HepG2 (cell line): ENCODE results near the gene GRIK2. TPM values are rescaled to one million over a fixed set of nuclear protein-coding genes. Genes with fewer than 3 reads are reported as not detected.

Experiments used
- ATAC-seq: fragments of 200-7000 bp; cut with Tn5 transposase; 3 replicates; pipeline ENCODE4 v1.9.1; 2020; ENCODE audit warnings: mild to moderate bottlenecking, moderate library complexity
- BruUV-seq: library from RNA; stranded (reverse); fragments of 400-500 nt; replicated peaks from 2 replicates; lab custom pipeline; 2021; lab: Mats Ljungman, UMichigan
- CTCF ChIA-PET: fragments of 300-600 bp; formaldehyde crosslinking; extraction: SDS; loops from one replicate; lab custom pipeline; 2021; ENCODE audit warnings: low total read pairs, inconsistent platforms, low intra/inter-chr PET ratio; lab: Yijun Ruan, JAX
- POLR2A ChIA-PET: fragments of 350-600 bp; sonication (Branson Sonifier 250); formaldehyde crosslinking; loops from one replicate; lab custom pipeline; 2020; ENCODE audit warnings: antibody characterized with exemption, inconsistent platforms; lab: Yijun Ruan, JAX
- DNase-seq: peaks from one replicate; pipeline ENCODE4 v3.0.0-alpha.2; 2015; ENCODE audit warnings: low spot score
- FAIRE-seq: peaks from 3 replicates; lab custom pipeline; 2011; peaks lifted over from hg19 to GRCh38; lab: Jason Lieb, UNC
- H2AFZ ChIP-seq: one replicate; pipeline ENCODE4 v1.6.1; 2011; ENCODE audit warnings: low read length, inconsistent platforms
- H3K27ac ChIP-seq: fragments of 300-600 bp; 3 replicates; pipeline ENCODE4 v1.8.0; 2011; ENCODE audit warnings: mixed run types, mild to moderate bottlenecking, mixed read lengths, low read length, inconsistent platforms; ENCODE audit not compliant: insufficient read depth; ENCODE audit errors: extremely low read length
- H3K27me3 ChIP-seq, 2 experiments: fragments of 200-600 bp in 1 of 2; 2 replicates in 1 of 2; 3 replicates in 1 of 2; pipeline versions ENCODE4 v1.6.0 to v1.8.0; 2011; ENCODE audit warnings: low read length in 2 of 2, mild to moderate bottlenecking in 2 of 2, moderate library complexity in 2 of 2, inconsistent platforms in 1 of 2; ENCODE audit not compliant: insufficient read depth in 2 of 2, control insufficient read depth in 1 of 2
- H3K36me3 ChIP-seq, 2 experiments: fragments of 200-600 bp in 1 of 2; replicated peaks in 1 of 2; 2 replicates in 1 of 2; 3 replicates in 1 of 2; pipeline versions ENCODE4 v1.5.1 to v1.8.0; 2011; ENCODE audit warnings: low read length in 2 of 2, inconsistent platforms in 1 of 2; ENCODE audit not compliant: insufficient read depth in 2 of 2, control insufficient read depth in 1 of 2
- H3K4me1 ChIP-seq: 2 replicates; pipeline ENCODE4 v1.5.1; 2012; ENCODE audit warnings: low read length, inconsistent platforms; ENCODE audit not compliant: insufficient read depth
- H3K4me2 ChIP-seq: 2 replicates; pipeline ENCODE4 v1.6.0; 2011; ENCODE audit warnings: low read depth, low read length, inconsistent platforms
- H3K4me3 ChIP-seq, 3 experiments: fragments of 200-600 bp in 1 of 3; sonication (generic), shearing (Covaris generic) in 1 of 3; replicated peaks in 1 of 3; 2 replicates each; pipeline ENCODE4 v1.5.1; 2011 to 2016; ENCODE audit warnings: low read length in 3 of 3, inconsistent platforms in 2 of 3, low read depth in 2 of 3, mild to moderate bottlenecking in 2 of 3, control low read depth in 1 of 3, mixed read lengths in 1 of 3; ENCODE audit not compliant: insufficient read depth in 1 of 3
- H3K79me2 ChIP-seq: one replicate; pipeline ENCODE4 v1.6.1; 2011; ENCODE audit warnings: low read length, inconsistent platforms; ENCODE audit not compliant: insufficient read depth
- H3K9ac ChIP-seq: 2 replicates; pipeline ENCODE4 v1.6.0; 2011; ENCODE audit warnings: mild to moderate bottlenecking, low read depth, low read length, inconsistent platforms; ENCODE audit not compliant: insufficient read depth
- H3K9me3 ChIP-seq: 2 replicates; pipeline ENCODE4 v1.5.1; 2012; ENCODE audit warnings: mild to moderate bottlenecking, low read length
- H4K20me1 ChIP-seq: 2 replicates; pipeline ENCODE4 v1.6.0; 2011; ENCODE audit warnings: inconsistent platforms, mild to moderate bottlenecking, low read length, moderate library complexity; ENCODE audit not compliant: insufficient read depth
- GPN1 ChIP-seq: sonication (generic); formaldehyde crosslinking; IDR thresholded peaks from 2 replicates; pipeline ENCODE4 v1.5.1; 2020; ENCODE audit warnings: missing genetic modification reagents, borderline replicate concordance
- JDP2 ChIP-seq: sonication (generic); formaldehyde crosslinking; IDR thresholded peaks from 2 replicates; pipeline ENCODE4 v1.8.1; 2022; ENCODE audit warnings: missing genetic modification reagents, borderline replicate concordance
- MEF2D ChIP-seq: sonication (generic); formaldehyde crosslinking; IDR thresholded peaks from 2 replicates; pipeline ENCODE4 v1.5.1; 2020; ENCODE audit warnings: mild to moderate bottlenecking, missing genetic modification reagents
- NCOR1 ChIP-seq: fragments of 200-600 bp; sonication (generic); IDR thresholded peaks from 2 replicates; pipeline ENCODE4 v1.7.0; 2017; ENCODE audit warnings: antibody characterized with exemption, low read length, borderline replicate concordance
- TP53 ChIP-seq: sonication (generic); formaldehyde crosslinking; conservative IDR thresholded peaks from 2 replicates; pipeline ENCODE4 v1.4.0; 2020; ENCODE audit warnings: missing genetic modification reagents
- ZNF616 ChIP-seq: sonication (generic); formaldehyde crosslinking; IDR thresholded peaks from 2 replicates; pipeline ENCODE4 v1.5.0; 2020; ENCODE audit warnings: low read depth, mild to moderate bottlenecking, missing genetic modification reagents
- in situ Hi-C: cut with HindIII; loops from 2 replicates; pipeline ENCODE4 v1.10.0; 2017; ENCODE audit warnings: low pct_unique_long_range_greater_than_20kb; ENCODE audit not compliant: extremely low pct_ligation_motif_present
- intact Hi-C: fragments of 100-400 bp; cut with micrococcal nuclease; formaldehyde crosslinking; loops from one replicate; pipeline ENCODE4 v1.10.0; 2022; ENCODE audit not compliant: unreplicated experiment
- polyA plus RNA-seq, 8 experiments: library from polyadenylated mRNA; depleted of rRNA in 3 of 8; stranded (reverse) in 7 of 8; unstranded in 1 of 8; fragments of >200 nt; fragmentation: Illumina TruSeq in 4 of 8; extraction: Trizol in 4 of 8; gene quantifications; 2 replicates each; pipeline versions ENCODE4 v1.2.1 to v1.2.3, GENCODE V29; 2011 to 2016; ENCODE audit warnings: low read depth in 4 of 8, missing spikeins in 1 of 8, mixed read lengths in 1 of 8; ENCODE audit not compliant: insufficient read depth in 1 of 8
- total RNA-seq, 5 experiments: library from RNA; depleted of rRNA; stranded (reverse); fragments of >200 nt; fragmentation: Illumina TruSeq; extraction: Trizol; gene quantifications; 2 replicates each; pipeline ENCODE4 v1.2.3, GENCODE V29; 2016; ENCODE audit warnings: low read depth in 1 of 5
- TF ChIP-seq, protein P1 (sequence below): sonication (generic); formaldehyde crosslinking; IDR thresholded peaks from 2 replicates; pipeline ENCODE4 v1.9.0; 2021; ENCODE audit warnings: mild to moderate bottlenecking, missing genetic modification reagents
- TF ChIP-seq, protein P2 (sequence below): sonication (generic); formaldehyde crosslinking; IDR thresholded peaks from 2 replicates; pipeline ENCODE4 v1.5.1; 2020; ENCODE audit warnings: missing genetic modification reagents, mild to moderate bottlenecking, borderline replicate concordance
- TF ChIP-seq, protein P3 (sequence below): sonication (generic); formaldehyde crosslinking; IDR thresholded peaks from 2 replicates; pipeline ENCODE4 v1.4.0; 2020; ENCODE audit warnings: missing genetic modification reagents, borderline replicate concordance
- TF ChIP-seq, protein P4 (sequence below): sonication (generic); formaldehyde crosslinking; IDR thresholded peaks from 2 replicates; pipeline ENCODE4 v1.4.0; 2020; ENCODE audit warnings: low read depth, mild to moderate bottlenecking, missing genetic modification reagents

Gene GRIK2
- total and polyA plus RNA-seq, 2 of the 13 experiments (the other 11 are each of a cell fraction or from before 2014, with no cell fraction given): not detected

DNA sequence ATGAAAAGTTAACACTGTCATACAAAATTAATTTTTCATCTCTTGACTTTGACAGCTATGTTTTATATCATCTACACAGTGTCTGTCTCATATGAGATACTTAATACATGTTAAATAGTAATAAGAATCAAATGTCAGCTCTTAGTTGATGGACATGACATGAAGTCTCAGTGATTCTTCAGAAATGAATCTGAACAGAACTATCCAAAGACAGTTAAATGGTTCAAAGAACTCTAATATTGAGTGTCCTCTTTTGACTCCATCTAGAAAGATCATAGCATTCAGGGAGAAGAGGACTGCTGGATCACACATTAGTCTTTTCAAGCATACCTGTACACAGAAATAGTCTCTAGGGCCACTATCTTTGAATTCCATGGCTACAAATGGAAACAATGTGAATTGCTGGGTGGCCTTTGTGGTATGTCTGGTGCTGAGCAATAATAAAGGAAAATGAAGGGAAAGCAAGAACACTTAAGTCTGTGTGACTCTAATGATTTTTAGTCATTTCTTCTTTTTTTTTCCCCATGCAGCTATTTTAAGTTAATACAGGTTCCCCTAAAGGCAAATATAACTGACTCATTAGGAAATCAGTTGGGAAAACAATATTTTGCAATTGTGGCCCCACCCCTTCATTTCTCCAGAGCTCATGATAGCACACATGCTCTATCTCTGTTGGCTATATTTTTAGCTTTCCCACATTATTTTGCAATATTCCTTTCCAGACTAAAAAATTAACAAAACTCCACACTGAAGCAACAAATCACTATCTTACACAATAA lies 367.5 kb downstream of the GRIK2 start:
- Histone ChIP-seq H3K4me3 (no peak overlapping the region), H4K20me1 (no peaks in the 10 kb centered on the region), H3K79me2 (no peaks in the 10 kb centered on the region), H3K9ac (no peak overlapping the region), H3K27ac (no peak overlapping the region), H3K36me3 (no peaks in the 10 kb centered on the region), H3K9me3 (no peaks in the 10 kb centered on the region), H3K4me2 (no peak overlapping the region), H3K27me3 (no peaks in the 10 kb centered on the region), H3K4me1 (no peaks in the 10 kb centered on the region), H2AFZ (no peak overlapping the region)
- CTCF ChIA-PET: no interaction called here
- in situ Hi-C loops: no loop called here
- peak; percentile 52 for ATAC-seq
- no TSS peak for BruUV-seq
- POLR2A ChIA-PET: no interaction called here
- FAIRE-seq: no peak
- DNase-seq: no peak
- TF ChIP-seq ZNF616 (CRISPR knock-in tag): no peak
- TF ChIP-seq, protein P1, sequence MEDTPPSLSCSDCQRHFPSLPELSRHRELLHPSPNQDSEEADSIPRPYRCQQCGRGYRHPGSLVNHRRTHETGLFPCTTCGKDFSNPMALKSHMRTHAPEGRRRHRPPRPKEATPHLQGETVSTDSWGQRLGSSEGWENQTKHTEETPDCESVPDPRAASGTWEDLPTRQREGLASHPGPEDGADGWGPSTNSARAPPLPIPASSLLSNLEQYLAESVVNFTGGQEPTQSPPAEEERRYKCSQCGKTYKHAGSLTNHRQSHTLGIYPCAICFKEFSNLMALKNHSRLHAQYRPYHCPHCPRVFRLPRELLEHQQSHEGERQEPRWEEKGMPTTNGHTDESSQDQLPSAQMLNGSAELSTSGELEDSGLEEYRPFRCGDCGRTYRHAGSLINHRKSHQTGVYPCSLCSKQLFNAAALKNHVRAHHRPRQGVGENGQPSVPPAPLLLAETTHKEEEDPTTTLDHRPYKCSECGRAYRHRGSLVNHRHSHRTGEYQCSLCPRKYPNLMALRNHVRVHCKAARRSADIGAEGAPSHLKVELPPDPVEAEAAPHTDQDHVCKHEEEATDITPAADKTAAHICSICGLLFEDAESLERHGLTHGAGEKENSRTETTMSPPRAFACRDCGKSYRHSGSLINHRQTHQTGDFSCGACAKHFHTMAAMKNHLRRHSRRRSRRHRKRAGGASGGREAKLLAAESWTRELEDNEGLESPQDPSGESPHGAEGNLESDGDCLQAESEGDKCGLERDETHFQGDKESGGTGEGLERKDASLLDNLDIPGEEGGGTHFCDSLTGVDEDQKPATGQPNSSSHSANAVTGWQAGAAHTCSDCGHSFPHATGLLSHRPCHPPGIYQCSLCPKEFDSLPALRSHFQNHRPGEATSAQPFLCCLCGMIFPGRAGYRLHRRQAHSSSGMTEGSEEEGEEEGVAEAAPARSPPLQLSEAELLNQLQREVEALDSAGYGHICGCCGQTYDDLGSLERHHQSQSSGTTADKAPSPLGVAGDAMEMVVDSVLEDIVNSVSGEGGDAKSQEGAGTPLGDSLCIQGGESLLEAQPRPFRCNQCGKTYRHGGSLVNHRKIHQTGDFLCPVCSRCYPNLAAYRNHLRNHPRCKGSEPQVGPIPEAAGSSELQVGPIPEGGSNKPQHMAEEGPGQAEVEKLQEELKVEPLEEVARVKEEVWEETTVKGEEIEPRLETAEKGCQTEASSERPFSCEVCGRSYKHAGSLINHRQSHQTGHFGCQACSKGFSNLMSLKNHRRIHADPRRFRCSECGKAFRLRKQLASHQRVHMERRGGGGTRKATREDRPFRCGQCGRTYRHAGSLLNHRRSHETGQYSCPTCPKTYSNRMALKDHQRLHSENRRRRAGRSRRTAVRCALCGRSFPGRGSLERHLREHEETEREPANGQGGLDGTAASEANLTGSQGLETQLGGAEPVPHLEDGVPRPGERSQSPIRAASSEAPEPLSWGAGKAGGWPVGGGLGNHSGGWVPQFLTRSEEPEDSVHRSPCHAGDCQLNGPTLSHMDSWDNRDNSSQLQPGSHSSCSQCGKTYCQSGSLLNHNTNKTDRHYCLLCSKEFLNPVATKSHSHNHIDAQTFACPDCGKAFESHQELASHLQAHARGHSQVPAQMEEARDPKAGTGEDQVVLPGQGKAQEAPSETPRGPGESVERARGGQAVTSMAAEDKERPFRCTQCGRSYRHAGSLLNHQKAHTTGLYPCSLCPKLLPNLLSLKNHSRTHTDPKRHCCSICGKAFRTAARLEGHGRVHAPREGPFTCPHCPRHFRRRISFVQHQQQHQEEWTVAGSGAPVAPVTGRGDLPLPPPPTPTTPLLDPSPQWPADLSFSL: no peak
- TF ChIP-seq, protein P2, sequence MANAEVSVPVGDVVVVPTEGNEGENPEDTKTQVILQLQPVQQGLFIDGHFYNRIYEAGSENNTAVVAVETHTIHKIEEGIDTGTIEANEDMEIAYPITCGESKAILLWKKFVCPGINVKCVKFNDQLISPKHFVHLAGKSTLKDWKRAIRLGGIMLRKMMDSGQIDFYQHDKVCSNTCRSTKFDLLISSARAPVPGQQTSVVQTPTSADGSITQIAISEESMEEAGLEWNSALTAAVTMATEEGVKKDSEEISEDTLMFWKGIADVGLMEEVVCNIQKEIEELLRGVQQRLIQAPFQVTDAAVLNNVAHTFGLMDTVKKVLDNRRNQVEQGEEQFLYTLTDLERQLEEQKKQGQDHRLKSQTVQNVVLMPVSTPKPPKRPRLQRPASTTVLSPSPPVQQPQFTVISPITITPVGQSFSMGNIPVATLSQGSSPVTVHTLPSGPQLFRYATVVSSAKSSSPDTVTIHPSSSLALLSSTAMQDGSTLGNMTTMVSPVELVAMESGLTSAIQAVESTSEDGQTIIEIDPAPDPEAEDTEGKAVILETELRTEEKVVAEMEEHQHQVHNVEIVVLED (CRISPR knock-in tag): no peak
- TF ChIP-seq NCOR1: no peak
- TF ChIP-seq TP53 (CRISPR knock-in tag): no peak
- TF ChIP-seq, protein P3, sequence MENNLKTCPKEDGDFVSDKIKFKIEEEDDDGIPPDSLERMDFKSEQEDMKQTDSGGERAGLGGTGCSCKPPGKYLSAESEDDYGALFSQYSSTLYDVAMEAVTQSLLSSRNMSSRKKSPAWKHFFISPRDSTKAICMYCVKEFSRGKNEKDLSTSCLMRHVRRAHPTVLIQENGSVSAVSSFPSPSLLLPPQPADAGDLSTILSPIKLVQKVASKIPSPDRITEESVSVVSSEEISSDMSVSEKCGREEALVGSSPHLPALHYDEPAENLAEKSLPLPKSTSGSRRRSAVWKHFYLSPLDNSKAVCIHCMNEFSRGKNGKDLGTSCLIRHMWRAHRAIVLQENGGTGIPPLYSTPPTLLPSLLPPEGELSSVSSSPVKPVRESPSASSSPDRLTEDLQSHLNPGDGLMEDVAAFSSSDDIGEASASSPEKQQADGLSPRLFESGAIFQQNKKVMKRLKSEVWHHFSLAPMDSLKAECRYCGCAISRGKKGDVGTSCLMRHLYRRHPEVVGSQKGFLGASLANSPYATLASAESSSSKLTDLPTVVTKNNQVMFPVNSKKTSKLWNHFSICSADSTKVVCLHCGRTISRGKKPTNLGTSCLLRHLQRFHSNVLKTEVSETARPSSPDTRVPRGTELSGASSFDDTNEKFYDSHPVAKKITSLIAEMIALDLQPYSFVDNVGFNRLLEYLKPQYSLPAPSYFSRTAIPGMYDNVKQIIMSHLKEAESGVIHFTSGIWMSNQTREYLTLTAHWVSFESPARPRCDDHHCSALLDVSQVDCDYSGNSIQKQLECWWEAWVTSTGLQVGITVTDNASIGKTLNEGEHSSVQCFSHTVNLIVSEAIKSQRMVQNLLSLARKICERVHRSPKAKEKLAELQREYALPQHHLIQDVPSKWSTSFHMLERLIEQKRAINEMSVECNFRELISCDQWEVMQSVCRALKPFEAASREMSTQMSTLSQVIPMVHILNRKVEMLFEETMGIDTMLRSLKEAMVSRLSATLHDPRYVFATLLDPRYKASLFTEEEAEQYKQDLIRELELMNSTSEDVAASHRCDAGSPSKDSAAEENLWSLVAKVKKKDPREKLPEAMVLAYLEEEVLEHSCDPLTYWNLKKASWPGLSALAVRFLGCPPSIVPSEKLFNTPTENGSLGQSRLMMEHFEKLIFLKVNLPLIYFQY: no peak
- TF ChIP-seq GPN1 (CRISPR knock-in tag): no peak
- TF ChIP-seq MEF2D: no peak
- TF ChIP-seq, protein P4, sequence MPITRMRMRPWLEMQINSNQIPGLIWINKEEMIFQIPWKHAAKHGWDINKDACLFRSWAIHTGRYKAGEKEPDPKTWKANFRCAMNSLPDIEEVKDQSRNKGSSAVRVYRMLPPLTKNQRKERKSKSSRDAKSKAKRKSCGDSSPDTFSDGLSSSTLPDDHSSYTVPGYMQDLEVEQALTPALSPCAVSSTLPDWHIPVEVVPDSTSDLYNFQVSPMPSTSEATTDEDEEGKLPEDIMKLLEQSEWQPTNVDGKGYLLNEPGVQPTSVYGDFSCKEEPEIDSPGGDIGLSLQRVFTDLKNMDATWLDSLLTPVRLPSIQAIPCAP (CRISPR knock-in tag): no peak
- TF ChIP-seq JDP2 (CRISPR knock-in tag): no peak
- intact Hi-C loops: no loop called here
